Ramos (cell line): Measurements from ENCODE around the gene TRUB1.

ENCODE experiments used
- in situ Hi-C: fragments of 300-500 bp; cut with MboI; formaldehyde crosslinking; loops from one replicate; pipeline ENCODE4 v1.14.3; 2022; ENCODE audit warnings: low sequenced_read_pairs; ENCODE audit not compliant: unreplicated experiment

Gene TRUB1

GRCh38 chr10:115024371-115024770 lies 86.4 kb downstream of the TRUB1 start:
- in situ Hi-C loops, result no loop called here

- in situ Hi-C loops, result no loop called here
These were observed 88.2 kb downstream of the TRUB1 start for GRCh38 chr10:115026056-115026745.

- in situ Hi-C loops, result no loop called here
These were observed 88.7 kb downstream of the TRUB1 start for GRCh38 chr10:115026746-115027140.
